ENCODE data around the gene C7orf33. TPM values are rescaled to one million over a fixed set of nuclear protein-coding genes. Genes with fewer than 3 reads are reported as not detected.

Gene C7orf33
- total and polyA plus RNA-seq, 2 of the 8 experiments (the other 6 are each of a cell fraction or from before 2014, with no cell fraction given): not detected

- TF ChIP-seq SIN3A (conservative IDR thresholded peaks at IDR 0.05 in 1 of 2, IDR thresholded peaks at IDR 0.05 in 1 of 2; ENCODE audit: low read depth in 1 of 2, low read length in 2 of 2) (no peak), RFX5 (IDR thresholded peaks at IDR 0.05; ENCODE audit: borderline replicate concordance, low read depth, low read length) (no peak), CHD1 (IDR thresholded peaks at IDR 0.05; ENCODE audit: low read depth, low read length) (no peak)
Measured at GRCh38 chr7:148615085-148615730, 24.6 kb downstream of the C7orf33 start (continued).

Measured in H1 (cell line).